Measurements from ENCODE around the gene KAT14. TPM values are rescaled to one million over a fixed set of nuclear protein-coding genes. Genes with fewer than 3 reads are reported as not detected.
"Not testable (repeated sequence)": the region's sequence is repeated elsewhere in the genome, so short reads cannot be mapped to it uniquely, and the experiment has no call there.

Gene KAT14
- total and polyA plus RNA-seq, 8 donors: 4.0 to 8.5 (median 6.1) TPM

DNA sequence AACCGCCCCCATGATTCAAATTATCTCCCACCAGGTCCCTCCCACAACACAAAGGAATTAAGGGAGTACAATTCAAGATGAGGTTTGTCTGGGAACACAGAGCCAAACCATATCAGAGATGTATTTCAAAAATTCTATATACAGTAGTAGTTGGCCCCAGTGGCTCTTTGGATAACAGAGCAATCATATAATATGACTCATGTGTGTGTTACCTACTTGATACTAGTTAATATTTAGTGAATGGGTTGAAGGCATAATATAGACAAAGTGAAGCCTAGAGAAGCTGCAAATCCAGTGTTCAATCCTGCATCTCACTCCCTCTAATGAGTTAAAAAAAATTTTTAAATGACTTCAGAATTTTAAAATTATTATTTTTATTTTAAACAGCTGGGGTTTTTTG lies 43.2 kb downstream of the KAT14 start:
- Histone ChIP-seq H3K4me3 (no peak overlapping the region), H3K36me3 (peaks cover 0 to 34% (median 8%) of the 10 kb centered on the region in 3 donors), H3K27ac (no peak overlapping the region), H3K9me3 (no peaks in the 10 kb centered on the region), H3K4me1 (no peaks in the 10 kb centered on the region), H3K27me3 (no peaks in the 10 kb centered on the region)
- FAIRE-seq (no peak), DNase-seq (no peak), ATAC-seq (peak in 1 of 4 donors; percentile 35)
- WGBS, 2 donors: 61 to 100% methylated on average over 1 of the region's 1 CpG
- intact Hi-C loops (cut with DNase I): no loop called here
- TF ChIP-seq, protein P1, sequence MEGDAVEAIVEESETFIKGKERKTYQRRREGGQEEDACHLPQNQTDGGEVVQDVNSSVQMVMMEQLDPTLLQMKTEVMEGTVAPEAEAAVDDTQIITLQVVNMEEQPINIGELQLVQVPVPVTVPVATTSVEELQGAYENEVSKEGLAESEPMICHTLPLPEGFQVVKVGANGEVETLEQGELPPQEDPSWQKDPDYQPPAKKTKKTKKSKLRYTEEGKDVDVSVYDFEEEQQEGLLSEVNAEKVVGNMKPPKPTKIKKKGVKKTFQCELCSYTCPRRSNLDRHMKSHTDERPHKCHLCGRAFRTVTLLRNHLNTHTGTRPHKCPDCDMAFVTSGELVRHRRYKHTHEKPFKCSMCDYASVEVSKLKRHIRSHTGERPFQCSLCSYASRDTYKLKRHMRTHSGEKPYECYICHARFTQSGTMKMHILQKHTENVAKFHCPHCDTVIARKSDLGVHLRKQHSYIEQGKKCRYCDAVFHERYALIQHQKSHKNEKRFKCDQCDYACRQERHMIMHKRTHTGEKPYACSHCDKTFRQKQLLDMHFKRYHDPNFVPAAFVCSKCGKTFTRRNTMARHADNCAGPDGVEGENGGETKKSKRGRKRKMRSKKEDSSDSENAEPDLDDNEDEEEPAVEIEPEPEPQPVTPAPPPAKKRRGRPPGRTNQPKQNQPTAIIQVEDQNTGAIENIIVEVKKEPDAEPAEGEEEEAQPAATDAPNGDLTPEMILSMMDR (IDR thresholded peaks at IDR 0.05): no peak

DNA sequence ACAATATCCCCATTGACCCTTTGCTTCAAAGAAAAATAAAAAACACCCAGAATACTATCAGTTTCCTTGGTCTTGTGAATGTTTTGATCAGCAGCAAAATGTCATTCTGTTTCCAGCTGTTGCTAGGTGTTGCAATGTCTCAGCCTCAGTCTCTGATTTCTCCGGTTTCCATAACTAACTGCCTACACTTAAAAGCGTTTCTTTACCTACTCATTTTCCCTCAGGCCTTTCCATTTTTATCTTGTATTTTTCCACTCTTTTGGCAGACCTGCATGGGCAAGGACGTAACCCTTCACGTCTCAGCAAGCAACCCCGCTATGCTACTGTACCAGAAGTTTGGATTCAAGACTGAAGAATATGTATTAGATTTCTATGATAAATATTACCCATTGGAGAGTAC lies 49.4 kb downstream of the KAT14 start:
- FAIRE-seq (no peak), ATAC-seq (no peak), DNase-seq (no peak)
- intact Hi-C loops (cut with DNase I): no loop called here
- Histone ChIP-seq H3K4me1 (no peaks in the 10 kb centered on the region), H3K27me3 (no peaks in the 10 kb centered on the region), H3K4me3 (no peak overlapping the region), H3K36me3 (peaks cover 0 to 45% (median 11%) of the 10 kb centered on the region in 3 donors), H3K9me3 (no peaks in the 10 kb centered on the region), H3K27ac (no peak overlapping the region)
- TF ChIP-seq, protein P1 (IDR thresholded peaks at IDR 0.05): no peak
- WGBS, 2 donors: 88 to 94% methylated on average over 5 of the region's 5 CpGs

DNA sequence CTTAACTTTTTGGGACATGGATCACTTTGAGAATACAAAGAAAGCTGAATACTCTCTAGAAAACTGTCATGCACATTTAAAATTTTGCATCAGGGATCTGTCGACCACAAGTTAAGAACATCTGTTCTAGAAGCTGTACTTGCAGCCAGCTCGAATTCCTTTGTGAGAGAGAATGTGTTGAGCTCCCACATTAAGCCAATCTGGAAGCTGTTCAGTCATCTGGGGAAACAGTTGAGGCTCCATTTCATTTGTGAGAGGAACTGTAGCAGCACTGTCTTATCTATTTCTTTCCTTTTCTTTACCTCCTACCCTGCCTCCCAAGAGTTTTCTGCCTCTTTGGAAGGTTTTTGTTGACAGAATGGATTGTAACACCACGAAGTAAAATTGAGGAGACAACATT lies 50.8 kb downstream of the KAT14 start:
- intact Hi-C loops (cut with DNase I): no loop called here
- TF ChIP-seq, protein P1 (IDR thresholded peaks at IDR 0.05): no peak
- DNase-seq (no peak), FAIRE-seq (no peak), ATAC-seq (no peak)
- Histone ChIP-seq H3K36me3 (peaks cover 0 to 33% (median 10%) of the 10 kb centered on the region in 3 donors), H3K27me3 (no peaks in the 10 kb centered on the region), H3K27ac (no peak overlapping the region), H3K4me3 (no peak overlapping the region), H3K9me3 (no peaks in the 10 kb centered on the region), H3K4me1 (no peaks in the 10 kb centered on the region)
- WGBS, 2 donors: 46 to 62% methylated on average over 3 of the region's 3 CpGs

DNA sequence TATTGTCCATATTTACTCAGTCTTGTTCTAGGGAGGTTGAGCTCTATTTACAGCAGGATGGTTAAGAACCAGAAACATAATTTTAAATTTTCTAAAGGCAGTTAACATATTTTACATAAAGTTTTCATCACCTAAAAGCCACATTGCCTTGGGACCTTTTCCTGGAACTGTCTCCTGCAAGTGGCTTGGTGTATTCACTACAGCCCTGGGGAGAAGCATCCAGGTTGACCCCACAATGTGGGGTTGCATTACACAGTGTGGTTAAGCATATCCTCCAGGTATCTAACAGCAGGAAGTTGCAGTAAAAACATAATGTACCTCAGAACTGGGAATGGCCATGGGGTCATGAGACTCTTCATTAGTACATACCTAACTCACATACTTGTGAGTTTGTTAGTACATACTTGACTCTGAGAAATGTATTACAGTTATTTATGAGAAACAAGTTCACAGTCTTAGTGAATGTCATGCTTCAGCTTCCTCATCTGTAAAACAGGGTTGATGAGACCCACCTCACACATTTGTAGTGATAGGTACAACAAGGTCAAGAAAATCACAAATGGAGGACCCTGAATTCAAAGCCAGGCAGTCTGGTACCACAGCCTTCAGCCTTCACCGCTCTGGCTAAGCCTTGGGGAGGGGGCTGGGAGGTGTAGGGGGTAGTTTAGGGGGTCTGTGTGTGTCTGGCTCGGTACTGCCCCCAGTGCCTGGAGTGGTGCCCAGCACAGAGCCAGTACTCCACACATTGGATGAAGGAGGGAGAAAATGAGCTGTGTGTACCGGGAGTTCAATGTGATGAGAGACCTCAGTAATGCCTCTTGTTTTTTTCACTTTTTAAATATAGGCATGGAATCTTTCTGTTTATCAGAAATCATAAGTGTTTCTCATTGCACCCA lies 52.9 kb downstream of the KAT14 start:
- peaks cover 0 to 13% (median 3%) of the 10 kb centered on the region in 3 donors for H3K36me3 ChIP-seq
- intact Hi-C loops (cut with DNase I): no loop called here
- DNase-seq (no peak), FAIRE-seq (no peak), ATAC-seq (no peak)
- H3K9me3 ChIP-seq: no peaks in the 10 kb centered on the region
- H3K27ac ChIP-seq: no peak overlapping the region
- no peak overlapping the region for H3K4me3 ChIP-seq
- no peaks in the 10 kb centered on the region for H3K27me3 ChIP-seq
- TF ChIP-seq, protein P1 (IDR thresholded peaks at IDR 0.05): no peak
- no peaks in the 10 kb centered on the region for H3K4me1 ChIP-seq
- 88 to 93% methylated on average over 3 of the region's 3 CpGs for WGBS, 2 donors

DNA sequence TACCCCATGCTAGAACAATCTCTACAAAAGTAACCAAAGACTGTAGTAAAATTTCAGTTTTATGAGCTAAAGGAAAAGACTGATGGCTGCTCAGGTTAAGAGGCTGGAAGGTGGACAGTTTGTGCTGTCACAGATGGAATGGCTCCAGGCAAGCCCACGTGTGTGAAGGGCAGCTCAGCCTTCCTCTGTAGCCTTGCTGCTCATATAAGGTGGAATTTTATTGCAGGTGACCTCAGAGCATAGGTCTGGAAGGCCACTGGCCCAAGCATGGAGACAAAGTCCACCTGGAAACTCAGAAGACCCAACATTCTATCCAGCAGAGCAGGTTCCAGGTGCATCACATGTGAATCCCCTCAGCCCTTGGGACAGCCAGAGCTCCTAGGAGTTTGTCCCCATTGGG lies 53.6 kb downstream of the KAT14 start:
- intact Hi-C loops (cut with DNase I): no loop called here
- H3K4me1 ChIP-seq: no peaks in the 10 kb centered on the region
- no peak for ATAC-seq
- TF ChIP-seq, protein P1 (IDR thresholded peaks at IDR 0.05): no peak
- H3K27me3 ChIP-seq: no peaks in the 10 kb centered on the region
- no peak for DNase-seq
- no peaks in the 10 kb centered on the region for H3K9me3 ChIP-seq
- H3K27ac ChIP-seq: no peak overlapping the region
- FAIRE-seq: no peak
- H3K36me3 ChIP-seq: peaks cover 0 to 12% (median 0%) of the 10 kb centered on the region in 3 donors
- H3K4me3 ChIP-seq: no peak overlapping the region
- WGBS, 2 donors: 68 to 75% methylated on average over 1 of the region's 1 CpG

DNA sequence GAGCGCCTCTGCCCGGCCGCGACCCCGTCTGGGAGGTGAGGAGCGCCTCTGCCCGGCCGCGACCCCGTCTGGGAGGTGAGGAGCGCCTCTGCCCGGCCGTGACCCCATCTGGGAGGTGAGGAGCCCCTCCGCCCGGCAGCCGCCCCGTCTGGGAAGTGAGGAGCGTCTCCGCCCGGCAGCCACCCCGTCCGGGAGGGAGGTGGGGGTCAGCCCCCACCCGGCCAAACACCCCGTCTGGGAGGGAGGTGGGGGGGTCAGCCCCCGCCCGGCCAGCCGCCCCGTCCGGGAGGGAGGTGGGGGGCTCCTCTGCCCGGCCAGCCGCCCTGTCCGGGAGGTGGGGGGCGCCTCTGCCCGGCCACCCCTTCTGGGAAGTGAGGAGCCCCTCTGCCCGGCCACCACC lies 56.8 kb downstream of the KAT14 start:
- intact Hi-C loops (cut with DNase I): not testable (repeated sequence)

More for the DNA sequence above, 56.8 kb downstream of the KAT14 start:
- not testable (repeated sequence) for DNase-seq, H3K4me3 ChIP-seq, H3K4me1 ChIP-seq, H3K27me3 ChIP-seq, FAIRE-seq, ATAC-seq, H3K27ac ChIP-seq, H3K36me3 ChIP-seq, H3K9me3 ChIP-seq
- 95 to 97% methylated on average over 23 to 35 of the region's 35 CpGs for WGBS, 2 donors
